Activated B cell treated with CpG ODN at 0.5 μM for 24 hours (primary cell): ENCODE data around the gene UCHL3. TPM values are rescaled to one million over a fixed set of nuclear protein-coding genes. Genes with fewer than 3 reads are reported as not detected.

Experiments
- ATAC-seq: fragments of 200-7000 bp; cut with Tn5 transposase; one replicate; pipeline ENCODE4 v1.10.0; 2021; ENCODE audit warnings: low read depth, mild to moderate bottlenecking, moderate library complexity
- CTCF ChIA-PET: fragments of 350-600 bp; sonication (Branson Sonifier 250); formaldehyde crosslinking; loops from one replicate; lab custom pipeline; 2021; ENCODE audit warnings: antibody characterized with exemption; lab: Charles Lee
- POLR2A ChIA-PET: fragments of 350-600 bp; sonication (Branson Sonifier 250); formaldehyde crosslinking; loops from one replicate; lab custom pipeline; 2021; ENCODE audit warnings: antibody characterized with exemption; lab: Charles Lee
- DNase-seq: peaks from one replicate; pipeline ENCODE4 v3.0.0; 2022
- H3K27ac Mint-ChIP-seq: one replicate; pipeline ENCODE4 v1.8.0; 2020; ENCODE audit warnings: mixed read lengths
- H3K27me3 Mint-ChIP-seq: one replicate; pipeline ENCODE4 v1.8.0; 2021; ENCODE audit warnings: mixed read lengths
- H3K36me3 Mint-ChIP-seq: one replicate; pipeline ENCODE4 v1.8.0; 2021; ENCODE audit warnings: low read depth, mixed read lengths
- H3K4me1 Mint-ChIP-seq: one replicate; pipeline ENCODE4 v1.8.0; 2021; ENCODE audit warnings: mixed read lengths
- H3K4me3 Mint-ChIP-seq: one replicate; pipeline ENCODE4 v1.8.0; 2020; ENCODE audit warnings: mild to moderate bottlenecking, mixed read lengths
- H3K9me3 Mint-ChIP-seq: one replicate; pipeline ENCODE4 v1.8.0; 2020; ENCODE audit warnings: mixed read lengths
- intact Hi-C: fragments of 100-400 bp; cut with micrococcal nuclease; formaldehyde crosslinking; loops from one replicate; pipeline ENCODE4 v1.15.1; 2024
- total RNA-seq: library from RNA; stranded (reverse); gene quantifications from 2 replicates; pipeline ENCODE4 v1.2.3, GENCODE V29; 2022
- TF ChIP-seq, protein P1 (sequence below): fragments of 200-600 bp; IDR thresholded peaks from one replicate; pipeline ENCODE4 v1.8.0; 2022; ENCODE audit warnings: antibody characterized with exemption, mild to moderate bottlenecking

The UCHL3 gene
- total RNA-seq, 1 donor from 2014 or later = 22.7 TPM

GRCh38 chr13:75600371-75600770, 50.8 kb downstream of the UCHL3 start:
- CTCF ChIA-PET = no interaction called here
- POLR2A ChIA-PET = no interaction called here
- no peak for DNase-seq
- Mint-ChIP-seq H3K27ac (no peak overlapping the region), H3K9me3 (no peaks in the 10 kb centered on the region), H3K4me1 (no peaks in the 10 kb centered on the region), H3K27me3 (no peaks in the 10 kb centered on the region), H3K36me3 (peaks cover 52% of the 10 kb centered on the region), H3K4me3 (no peak overlapping the region)
- TF ChIP-seq, protein P1, sequence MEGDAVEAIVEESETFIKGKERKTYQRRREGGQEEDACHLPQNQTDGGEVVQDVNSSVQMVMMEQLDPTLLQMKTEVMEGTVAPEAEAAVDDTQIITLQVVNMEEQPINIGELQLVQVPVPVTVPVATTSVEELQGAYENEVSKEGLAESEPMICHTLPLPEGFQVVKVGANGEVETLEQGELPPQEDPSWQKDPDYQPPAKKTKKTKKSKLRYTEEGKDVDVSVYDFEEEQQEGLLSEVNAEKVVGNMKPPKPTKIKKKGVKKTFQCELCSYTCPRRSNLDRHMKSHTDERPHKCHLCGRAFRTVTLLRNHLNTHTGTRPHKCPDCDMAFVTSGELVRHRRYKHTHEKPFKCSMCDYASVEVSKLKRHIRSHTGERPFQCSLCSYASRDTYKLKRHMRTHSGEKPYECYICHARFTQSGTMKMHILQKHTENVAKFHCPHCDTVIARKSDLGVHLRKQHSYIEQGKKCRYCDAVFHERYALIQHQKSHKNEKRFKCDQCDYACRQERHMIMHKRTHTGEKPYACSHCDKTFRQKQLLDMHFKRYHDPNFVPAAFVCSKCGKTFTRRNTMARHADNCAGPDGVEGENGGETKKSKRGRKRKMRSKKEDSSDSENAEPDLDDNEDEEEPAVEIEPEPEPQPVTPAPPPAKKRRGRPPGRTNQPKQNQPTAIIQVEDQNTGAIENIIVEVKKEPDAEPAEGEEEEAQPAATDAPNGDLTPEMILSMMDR = no peak
- no peak for ATAC-seq
- intact Hi-C loops = no loop called here

GRCh38 chr13:75603038-75603437, 53.4 kb downstream of the UCHL3 start:
- H3K9me3 Mint-ChIP-seq = no peaks in the 10 kb centered on the region
- CTCF ChIA-PET = no interaction called here
- TF ChIP-seq, protein P1 = no peak
- ATAC-seq (no peak), DNase-seq (no peak)
- POLR2A ChIA-PET = no interaction called here
- no peaks in the 10 kb centered on the region for H3K4me1 Mint-ChIP-seq
- H3K27me3 Mint-ChIP-seq = no peaks in the 10 kb centered on the region
- H3K4me3 Mint-ChIP-seq = no peak overlapping the region
- intact Hi-C loops = no loop called here
- no peak overlapping the region for H3K27ac Mint-ChIP-seq
- H3K36me3 Mint-ChIP-seq = peaks cover 50% of the 10 kb centered on the region

DNA sequence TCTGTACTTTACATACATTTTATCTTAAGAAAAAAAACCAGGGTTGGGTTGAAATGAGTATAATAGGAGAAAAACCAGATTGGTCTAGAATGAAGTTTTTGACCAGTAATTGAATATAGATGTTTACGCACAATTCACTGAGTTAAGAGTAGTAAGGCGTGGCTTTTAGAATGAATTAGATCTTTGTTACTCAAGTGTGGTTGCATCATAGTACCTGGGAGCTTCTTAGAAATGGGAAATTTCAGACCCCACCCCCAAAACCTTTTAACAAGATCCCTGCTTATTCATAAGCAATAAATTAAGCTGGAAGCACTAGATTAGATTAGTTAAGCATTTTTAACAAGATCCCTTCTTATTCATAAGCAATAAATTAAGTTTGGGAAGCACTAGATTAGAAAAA, 57.9 kb downstream of the UCHL3 start:
- ATAC-seq (no peak), DNase-seq (no peak)
- CTCF ChIA-PET = no interaction called here
- peaks cover 27% of the 10 kb centered on the region for H3K36me3 Mint-ChIP-seq
- H3K27me3 Mint-ChIP-seq = no peaks in the 10 kb centered on the region
- H3K27ac Mint-ChIP-seq = no peak overlapping the region
- H3K9me3 Mint-ChIP-seq = no peaks in the 10 kb centered on the region
- intact Hi-C loops = no loop called here
- H3K4me3 Mint-ChIP-seq = no peak overlapping the region
- POLR2A ChIA-PET = no interaction called here
- no peaks in the 10 kb centered on the region for H3K4me1 Mint-ChIP-seq
- TF ChIP-seq, protein P1 = no peak

DNA sequence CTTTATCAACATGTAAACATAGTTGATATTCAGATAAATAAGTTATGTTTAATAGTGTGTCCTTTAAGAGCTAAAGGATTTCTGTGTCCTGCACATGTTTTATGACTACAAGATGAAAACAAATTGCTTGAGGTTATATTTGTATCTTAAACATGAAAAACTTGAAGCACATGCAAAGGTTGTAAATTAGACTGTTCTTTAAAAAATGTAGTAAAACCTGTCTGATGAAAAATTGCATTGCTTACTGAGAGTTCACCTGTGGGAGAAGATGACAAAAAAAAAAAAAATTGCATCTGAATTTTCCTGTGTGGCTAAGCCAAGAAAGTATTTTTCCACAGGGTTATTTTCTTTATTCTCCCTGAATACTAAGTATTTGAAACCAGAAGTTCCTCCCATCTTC, 60.9 kb downstream of the UCHL3 start:
- CTCF ChIA-PET = no interaction called here

GRCh38 chr13:75612354-75612753, 62.8 kb downstream of the UCHL3 start:
- DNase-seq = no peak
- no peaks in the 10 kb centered on the region for H3K27me3 Mint-ChIP-seq
- POLR2A ChIA-PET = no interaction called here

More for the DNA sequence above, 60.9 kb downstream of the UCHL3 start:
- no peak for DNase-seq
- Mint-ChIP-seq H3K36me3 (peaks cover 16% of the 10 kb centered on the region), H3K27ac (no peak overlapping the region), H3K4me3 (no peak overlapping the region), H3K9me3 (no peaks in the 10 kb centered on the region), H3K27me3 (no peaks in the 10 kb centered on the region), H3K4me1 (no peaks in the 10 kb centered on the region)
- intact Hi-C loops = no loop called here
- POLR2A ChIA-PET = no interaction called here
- ATAC-seq = no peak
- TF ChIP-seq, protein P1 = no peak

More at GRCh38 chr13:75612354-75612753, 62.8 kb downstream of the UCHL3 start:
- Mint-ChIP-seq H3K4me3 (no peak overlapping the region), H3K9me3 (no peaks in the 10 kb centered on the region), H3K27ac (no peak overlapping the region), H3K36me3 (peaks cover 6% of the 10 kb centered on the region), H3K4me1 (no peaks in the 10 kb centered on the region)
- CTCF ChIA-PET = no interaction called here
- no peak for ATAC-seq
- TF ChIP-seq, protein P1 = no peak
- intact Hi-C loops = no loop called here
